GM12872 (cell line): Measurements from ENCODE around the gene MYOT.

Source experiments
- TF ChIP-seq, protein P1 (sequence below): IDR thresholded peaks from 3 replicates; pipeline ENCODE4 v1.5.1; 2011; ENCODE audit warnings: low read depth, mild to moderate bottlenecking, low read length, moderate library complexity; ENCODE audit not compliant: insufficient read depth

Gene MYOT

DNA sequence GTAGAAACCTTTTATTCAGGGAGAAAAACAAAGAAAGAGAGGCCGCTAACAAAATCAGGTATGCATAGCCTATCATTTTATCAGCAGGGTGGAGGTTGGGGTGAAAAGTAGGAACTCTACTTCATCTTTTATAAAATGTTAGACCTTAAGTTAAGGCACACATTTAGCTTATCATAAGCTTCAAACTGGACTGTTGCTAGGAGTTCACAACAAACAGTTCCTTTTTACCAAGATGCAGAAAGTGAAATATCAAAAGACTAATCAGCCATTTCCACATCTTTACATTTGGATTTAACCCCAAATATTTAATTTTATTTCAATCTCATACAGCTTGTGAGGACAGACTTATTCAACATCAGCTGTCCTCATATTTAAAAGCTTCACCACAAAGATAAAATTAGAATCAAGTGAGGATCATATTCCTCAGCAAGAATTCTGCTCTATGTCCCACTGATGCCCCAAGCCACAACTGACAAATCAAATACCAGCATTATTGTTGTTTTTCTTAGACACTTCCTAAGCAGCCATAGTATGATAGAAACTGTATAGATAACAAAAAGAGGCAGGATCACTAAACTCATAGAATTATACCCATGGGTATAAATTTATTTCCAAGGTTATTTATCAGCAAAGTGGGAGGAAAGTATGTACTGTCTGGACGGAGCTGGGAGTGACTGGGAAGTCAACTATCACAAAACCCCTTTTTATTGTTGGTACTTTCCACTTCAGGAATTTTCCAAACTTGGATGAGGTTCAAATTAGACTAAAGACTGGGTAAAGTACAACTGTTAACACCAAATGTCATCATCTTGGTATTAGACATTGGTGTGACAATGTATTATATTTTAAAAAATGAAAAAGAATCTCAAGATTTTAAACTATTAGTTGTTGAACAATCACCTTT, 29.9 kb upstream of the MYOT start:
- TF ChIP-seq, protein P1, sequence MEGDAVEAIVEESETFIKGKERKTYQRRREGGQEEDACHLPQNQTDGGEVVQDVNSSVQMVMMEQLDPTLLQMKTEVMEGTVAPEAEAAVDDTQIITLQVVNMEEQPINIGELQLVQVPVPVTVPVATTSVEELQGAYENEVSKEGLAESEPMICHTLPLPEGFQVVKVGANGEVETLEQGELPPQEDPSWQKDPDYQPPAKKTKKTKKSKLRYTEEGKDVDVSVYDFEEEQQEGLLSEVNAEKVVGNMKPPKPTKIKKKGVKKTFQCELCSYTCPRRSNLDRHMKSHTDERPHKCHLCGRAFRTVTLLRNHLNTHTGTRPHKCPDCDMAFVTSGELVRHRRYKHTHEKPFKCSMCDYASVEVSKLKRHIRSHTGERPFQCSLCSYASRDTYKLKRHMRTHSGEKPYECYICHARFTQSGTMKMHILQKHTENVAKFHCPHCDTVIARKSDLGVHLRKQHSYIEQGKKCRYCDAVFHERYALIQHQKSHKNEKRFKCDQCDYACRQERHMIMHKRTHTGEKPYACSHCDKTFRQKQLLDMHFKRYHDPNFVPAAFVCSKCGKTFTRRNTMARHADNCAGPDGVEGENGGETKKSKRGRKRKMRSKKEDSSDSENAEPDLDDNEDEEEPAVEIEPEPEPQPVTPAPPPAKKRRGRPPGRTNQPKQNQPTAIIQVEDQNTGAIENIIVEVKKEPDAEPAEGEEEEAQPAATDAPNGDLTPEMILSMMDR: no peak

DNA sequence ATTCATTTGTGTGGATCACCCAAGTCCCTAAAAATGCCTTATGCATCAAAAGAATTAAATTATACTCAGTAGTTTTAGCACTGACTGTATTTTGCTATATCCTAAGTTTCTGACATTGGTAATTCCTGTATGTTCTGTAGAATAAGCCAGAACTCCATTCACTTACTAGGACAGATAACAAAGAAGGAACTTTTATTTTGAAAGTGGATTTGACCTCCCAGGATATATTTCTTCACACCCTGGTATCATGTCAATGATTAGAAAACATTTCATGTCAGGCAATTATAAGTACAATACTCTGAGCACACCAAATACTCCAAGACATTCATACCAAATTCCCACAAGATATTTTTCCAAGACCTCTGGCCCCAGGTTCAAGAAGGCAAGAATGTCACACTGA, 28.7 kb upstream of the MYOT start:
- TF ChIP-seq, protein P1: no peak

DNA sequence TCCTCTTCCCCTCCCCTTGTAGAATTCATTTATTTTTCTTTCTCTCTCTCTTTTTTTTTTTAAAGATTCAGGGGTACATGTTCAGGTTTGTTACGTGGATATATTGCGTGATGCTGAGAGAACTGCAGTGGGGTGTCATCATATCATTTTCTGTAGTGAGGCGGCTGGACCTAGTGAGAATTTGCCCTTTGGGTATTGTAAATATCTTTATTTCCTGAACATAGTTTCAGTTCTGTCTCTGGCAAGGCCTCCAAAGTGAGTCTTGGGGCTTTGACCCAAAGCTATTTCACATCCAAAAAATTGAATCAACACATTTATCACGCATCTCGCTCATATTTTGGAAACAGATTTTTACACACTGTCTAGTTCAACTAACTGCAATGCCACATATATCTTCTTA, 25.4 kb upstream of the MYOT start:
- TF ChIP-seq, protein P1: no peak

DNA sequence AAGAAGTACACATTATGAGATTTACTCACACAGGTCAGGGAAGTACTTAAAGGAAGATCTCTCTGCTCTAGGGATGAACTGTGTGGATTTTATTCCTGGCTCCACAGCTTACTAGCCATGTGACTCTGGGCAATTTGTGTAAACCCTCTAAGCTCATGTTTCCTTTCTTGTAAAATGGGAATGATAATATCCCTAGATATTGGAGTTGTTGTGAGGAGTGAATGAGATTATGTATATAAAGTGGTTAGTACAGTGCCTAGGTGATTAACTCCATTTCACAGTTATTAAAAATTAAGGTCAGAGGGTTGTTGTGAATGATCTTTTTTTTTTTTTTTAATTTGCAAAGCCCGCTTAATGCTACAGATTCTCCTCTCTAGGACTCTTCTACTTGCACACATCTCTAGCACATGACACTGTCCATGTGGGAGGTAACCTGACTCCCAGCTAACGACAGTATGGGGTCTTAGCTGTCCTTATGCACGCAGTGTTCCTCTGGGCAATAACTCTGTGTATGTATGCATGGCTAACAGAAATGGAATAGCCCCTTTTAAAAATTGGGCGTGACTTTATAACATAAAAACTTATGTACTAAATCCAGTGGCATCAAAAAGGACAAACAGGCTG, 23.9 kb upstream of the MYOT start:
- TF ChIP-seq, protein P1: no peak

DNA sequence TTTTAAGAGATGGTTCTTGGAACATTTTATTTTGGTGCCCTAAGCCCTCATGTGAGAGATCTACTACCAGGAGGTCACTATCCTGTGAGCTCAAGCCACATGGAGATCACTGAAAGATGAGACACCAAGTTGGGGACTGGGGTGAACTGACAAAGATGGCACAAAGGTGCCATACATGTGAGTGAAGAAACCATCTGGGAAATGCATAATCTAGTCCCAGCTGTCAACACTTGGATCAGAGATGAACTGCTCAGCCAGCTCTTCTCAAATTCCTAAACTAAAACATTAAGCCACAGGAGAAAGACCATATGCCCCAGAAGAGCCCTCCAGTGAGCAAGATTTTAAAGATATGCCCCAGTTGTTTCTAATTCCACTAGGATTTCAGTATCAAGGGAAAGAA, 22.2 kb upstream of the MYOT start:
- TF ChIP-seq, protein P1: no peak

DNA sequence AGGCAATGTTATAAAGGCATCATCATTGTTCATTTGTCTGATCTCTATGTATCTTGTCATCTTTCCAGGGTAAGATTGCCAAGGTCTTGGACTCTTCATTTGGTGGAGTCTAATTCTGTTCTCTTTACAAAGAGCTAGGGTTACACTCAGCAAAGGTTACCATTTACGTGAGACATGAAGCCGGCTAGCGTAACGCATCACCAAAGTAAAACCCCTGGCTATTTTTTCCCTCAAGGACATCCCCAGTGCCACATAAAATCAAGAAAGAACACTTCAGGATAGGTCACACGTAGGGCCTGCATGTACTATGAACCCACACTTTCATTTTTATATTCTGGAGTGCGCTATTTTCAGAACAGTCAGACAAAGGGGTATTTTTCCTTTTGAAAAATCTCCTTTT, 20.0 kb upstream of the MYOT start:
- TF ChIP-seq, protein P1: no peak

DNA sequence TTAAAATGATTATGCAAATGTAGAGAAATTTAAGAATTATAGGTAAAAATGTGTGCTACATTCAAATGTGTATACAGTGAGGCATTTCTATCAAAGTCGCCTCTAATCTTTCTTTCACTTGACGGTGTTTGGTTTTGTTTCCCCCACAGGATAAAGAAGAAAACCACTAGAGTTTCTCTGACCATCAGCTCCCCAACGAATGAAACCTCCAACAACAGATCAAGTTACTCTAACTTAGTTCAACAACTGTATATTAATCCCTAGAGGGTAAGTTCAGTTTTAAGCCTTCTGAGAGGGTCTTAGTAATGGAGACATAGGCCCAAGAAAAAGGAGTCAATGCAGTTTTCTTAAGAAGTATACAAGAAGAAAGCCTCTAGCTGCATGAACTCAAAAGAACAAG, 11.5 kb upstream of the MYOT start:
- TF ChIP-seq, protein P1: no peak
